NCI-H2196 (cell line): Measurements from ENCODE around the gene IL3RA.
"Not testable (repeated sequence)": the region's sequence is repeated elsewhere in the genome, so short reads cannot be mapped to it uniquely, and the experiment has no call there.

Source experiments
- DNase-seq: peaks from one replicate; lab custom pipeline; 2025; ENCODE audit not compliant: unreplicated experiment; lab: John Stamatoyannopoulos, UW

IL3RA gene

GRCh38 chrX:1397441-1398270 lies 61.1 kb downstream of the IL3RA start:
- no peak for DNase-seq

- no peak for DNase-seq
These were observed 62.1 kb downstream of the IL3RA start for GRCh38 chrX:1398431-1399340.

- no peak for DNase-seq
These were observed 63.5 kb downstream of the IL3RA start for GRCh38 chrX:1400049-1400448.

- DNase-seq = no peak
These were observed 64.3 kb downstream of the IL3RA start for GRCh38 chrX:1400742-1401471.

GRCh38 chrX:1401611-1402430 lies 65.2 kb downstream of the IL3RA start:
- no peak for DNase-seq

GRCh38 chrX:1403228-1403627 lies 66.6 kb downstream of the IL3RA start:
- no peak for DNase-seq

- DNase-seq = not testable (repeated sequence)
These were observed 67.3 kb downstream of the IL3RA start for GRCh38 chrX:1403867-1404266.

GRCh38 chrX:1405769-1406168 lies 69.2 kb downstream of the IL3RA start:
- DNase-seq = not testable (repeated sequence)

GRCh38 chrX:1407035-1407434 lies 70.5 kb downstream of the IL3RA start:
- no peak for DNase-seq

- DNase-seq = no peak
These were observed 74.7 kb downstream of the IL3RA start for GRCh38 chrX:1411326-1411725.

GRCh38 chrX:1412551-1413161 lies 76.1 kb downstream of the IL3RA start:
- no peak for DNase-seq

- no peak for DNase-seq
These were observed 79.8 kb downstream of the IL3RA start for GRCh38 chrX:1416327-1416784.

- DNase-seq = no peak
These were observed 80.6 kb downstream of the IL3RA start for GRCh38 chrX:1416965-1417760.

- no peak for DNase-seq
These were observed 81.6 kb downstream of the IL3RA start for GRCh38 chrX:1417921-1418771.

- no peak for DNase-seq
These were observed 82.4 kb downstream of the IL3RA start for GRCh38 chrX:1418901-1419544.

- no peak for DNase-seq
These were observed 83.2 kb downstream of the IL3RA start for GRCh38 chrX:1419545-1420355.

GRCh38 chrX:1420371-1420770 lies 83.8 kb downstream of the IL3RA start:
- no peak for DNase-seq
